ENCODE data around the gene CYBB. TPM values are rescaled to one million over a fixed set of nuclear protein-coding genes. Genes with fewer than 3 reads are reported as not detected.

CYBB gene
- total RNA-seq, 1 experiment from 2014 or later, result 0.23 TPM

- TF ChIP-seq CTCF (IDR thresholded peaks at IDR 0.05), result no peak
- TF ChIP-seq SIN3A (IDR thresholded peaks at IDR 0.05; ENCODE audit: borderline replicate concordance, insufficient read depth, low read depth, low read length), result no peak
- TF ChIP-seq REST (IDR thresholded peaks at IDR 0.05; ENCODE audit: insufficient read depth in 1 of 2, low read depth in 2 of 2, low read length in 1 of 2), result no peak
- TF ChIP-seq POLR2AphosphoS5 (IDR thresholded peaks at IDR 0.05; ENCODE audit: low read depth, low read length), result no peak
- no peak for TF ChIP-seq TCF7L2 (IDR thresholded peaks at IDR 0.05; ENCODE audit: low read depth, low read length)
- ChIA-PET CTCF (no interaction called here), POLR2A (no interaction called here)
- no peak overlapping the region for H3K27ac ChIP-seq (ENCODE audit: low read length)
- H3K9me3 ChIP-seq (ENCODE audit: control insufficient read depth, insufficient read depth, low read depth, low read length), result no peaks in the 10 kb centered on the region
- ATAC-seq, result no peak
- no peak overlapping the region for H3K4me3 ChIP-seq (ENCODE audit: low read depth in 2 of 2, low read length in 2 of 2)
- BruUV-seq (replicated peaks), result no TSS peak
- intact Hi-C loops (cut with micrococcal nuclease; ENCODE audit: unreplicated experiment) (no loop called here), in situ Hi-C loops (cut with HindIII; ENCODE audit: low pct_unique_long_range_greater_than_20kb, low sequenced_read_pairs) (no loop called here)
- DNase-seq (ENCODE audit: low read depth, low spot score), result no peak
- H3K27me3 ChIP-seq (ENCODE audit: control insufficient read depth, insufficient read depth, low read length), result no peaks in the 10 kb centered on the region
- H3K4me1 ChIP-seq (ENCODE audit: control insufficient read depth, insufficient read depth, low read length), result no peaks in the 10 kb centered on the region
- no peaks in the 10 kb centered on the region for H3K36me3 ChIP-seq (ENCODE audit: control insufficient read depth, insufficient read depth, low read length)
Measured at GRCh38 chrX:37862851-37863250, 83.0 kb downstream of the CYBB start.

Other genes starting within 250 kb of the CYBB start
- 0.03 TPM for gene LANCL3, start 208.4 kb upstream of the CYBB start, total RNA-seq (2021; ENCODE audit: unreplicated experiment)
- gene XK, start 94.3 kb upstream of the CYBB start, total RNA-seq (2021; ENCODE audit: unreplicated experiment), result 1.3 TPM
- 17.4 TPM for gene DYNLT3, start 67.5 kb downstream of the CYBB start, total RNA-seq (2021; ENCODE audit: unreplicated experiment)
- 0.08 TPM for gene SYTL5, start 226.5 kb downstream of the CYBB start, total RNA-seq (2021; ENCODE audit: unreplicated experiment)

Data from Panc1 (cell line).